Activated CD8-positive, alpha-beta memory T cell treated with anti-CD3 and anti-CD28 coated beads for 4 hours (primary cell): ENCODE data around the gene SLC45A3.

ENCODE experiments used
- DNase-seq, 2 donors: peaks; one replicate each; pipeline ENCODE4 v3.0.0-alpha.2; 2020; ENCODE audit warnings: low read depth in 2 of 2

The SLC45A3 gene

DNA sequence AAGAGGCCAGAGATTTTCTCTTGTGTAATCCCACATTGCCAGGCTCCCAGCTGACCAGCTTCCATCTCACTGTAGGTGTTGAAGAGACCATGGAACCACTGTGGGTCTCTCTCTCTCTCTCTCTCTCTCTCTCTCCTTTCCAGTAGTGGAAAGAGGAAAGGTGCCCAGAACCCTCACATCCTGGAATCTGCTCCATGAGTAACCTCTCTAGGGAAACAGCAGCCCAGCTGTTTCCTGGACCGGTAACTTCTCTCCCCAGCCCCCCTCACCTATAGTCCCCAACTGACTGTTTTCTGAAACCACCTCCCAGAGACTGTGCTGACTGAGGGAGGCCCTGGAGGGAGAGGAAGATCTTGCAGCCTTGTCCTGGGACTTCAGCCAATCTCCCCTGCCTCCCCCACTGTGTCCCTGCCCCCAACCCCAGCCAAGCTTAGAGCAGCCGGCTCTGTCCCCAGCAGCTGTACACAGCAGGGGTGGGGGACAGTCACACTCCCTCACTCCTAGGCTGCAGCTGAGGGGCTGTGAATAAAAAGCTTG lies 20.6 kb upstream of the SLC45A3 start:
- no peak for DNase-seq

GRCh38 chr1:205699416-205699815 lies 19.1 kb upstream of the SLC45A3 start:
- DNase-seq: no peak

DNA sequence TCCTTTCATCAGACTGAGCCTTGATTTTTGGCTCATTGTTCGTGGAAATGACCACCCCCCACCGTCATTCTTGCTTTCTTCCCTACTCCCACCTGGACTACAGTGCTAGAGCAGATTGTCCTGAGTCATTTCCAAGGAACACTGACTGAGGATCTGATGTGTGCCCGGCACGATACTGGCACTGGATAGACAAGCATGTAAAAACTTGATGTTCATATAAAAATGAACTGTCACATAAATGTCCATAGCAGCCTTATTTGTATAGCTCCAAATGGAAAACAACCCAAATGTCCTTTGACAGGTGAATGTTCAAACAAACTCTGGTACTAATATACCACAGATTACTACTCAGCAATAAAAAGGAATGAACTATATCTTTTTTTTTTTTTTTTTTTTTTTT lies 18.6 kb upstream of the SLC45A3 start:
- DNase-seq: no peak

- no peak for DNase-seq
These were observed 13.2 kb upstream of the SLC45A3 start for GRCh38 chr1:205693421-205693991.

- no peak for DNase-seq
These were observed 12.1 kb upstream of the SLC45A3 start for GRCh38 chr1:205692423-205692822.

DNA sequence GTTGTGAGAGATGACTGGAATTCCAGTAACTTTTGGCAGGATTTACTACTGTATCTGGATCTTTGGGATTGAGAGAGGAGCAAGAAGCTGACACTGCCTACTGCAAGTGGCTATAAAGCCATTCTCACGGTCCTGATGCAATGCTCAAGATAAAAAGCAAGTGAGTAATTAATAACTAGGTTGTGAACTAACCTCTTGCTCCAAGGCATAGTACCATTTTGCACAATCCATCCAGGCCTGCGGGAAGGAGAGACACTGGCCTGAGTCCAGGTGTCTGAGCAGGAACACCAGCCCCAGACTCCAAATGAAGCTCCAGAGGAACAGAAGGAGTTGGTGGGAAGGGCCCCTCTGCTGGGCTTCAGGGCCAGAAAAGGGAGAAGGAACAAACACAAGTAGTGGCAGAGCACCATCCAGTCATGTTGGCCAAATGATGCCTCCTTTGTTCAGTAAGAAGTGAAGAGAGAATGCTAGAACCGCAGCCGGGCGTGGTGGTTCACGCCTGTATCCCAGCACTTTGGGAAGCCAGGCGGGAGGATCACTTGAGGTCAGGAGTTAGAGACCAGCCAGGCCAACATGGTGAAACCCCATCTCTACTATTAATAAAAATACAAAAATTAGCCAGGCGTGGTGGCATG lies 9.9 kb upstream of the SLC45A3 start:
- DNase-seq: no peak

GRCh38 chr1:205689479-205689878 lies 9.2 kb upstream of the SLC45A3 start:
- DNase-seq: no peak

GRCh38 chr1:205688171-205689080 lies 8.1 kb upstream of the SLC45A3 start:
- DNase-seq: no peak

DNA sequence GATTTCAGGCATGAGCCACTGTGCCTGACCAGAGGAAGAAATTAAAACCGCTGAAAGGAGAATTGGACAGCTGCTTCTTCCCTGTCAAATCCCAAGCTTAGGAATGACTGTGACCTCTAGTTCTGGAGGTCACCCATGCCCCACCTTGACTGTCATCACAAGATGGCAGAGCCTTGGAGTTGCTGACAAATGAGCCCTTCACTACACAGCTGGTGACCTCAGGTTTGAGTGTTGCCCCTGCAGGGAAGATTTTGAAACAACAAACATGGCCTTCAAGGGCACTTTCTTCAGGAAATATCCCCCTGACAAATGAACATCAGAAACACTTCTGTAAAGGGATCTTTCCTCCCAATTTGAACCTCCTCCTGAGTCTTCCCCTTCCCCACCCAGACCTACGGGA lies 6.9 kb upstream of the SLC45A3 start:
- DNase-seq: no peak

DNA sequence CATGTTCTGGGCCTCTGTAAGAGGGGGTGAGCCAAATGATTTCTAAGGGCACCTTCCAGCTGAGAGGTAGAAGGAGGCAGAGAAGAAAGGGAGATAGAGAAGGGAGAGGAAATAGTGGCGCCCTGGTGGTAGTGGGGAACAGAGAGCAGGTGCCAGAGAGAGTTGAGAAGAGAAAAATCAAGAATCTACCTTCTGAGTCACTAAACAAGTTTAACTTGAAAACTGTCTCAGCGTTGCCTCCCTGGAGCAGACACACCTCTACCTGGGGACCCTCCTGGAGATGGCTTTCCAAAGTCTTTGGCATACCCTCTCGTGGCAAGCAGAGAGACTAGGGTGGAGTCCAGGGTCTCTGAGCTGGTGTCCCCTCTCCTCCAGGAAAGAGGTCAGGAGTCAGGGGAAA lies 1.1 kb upstream of the SLC45A3 start:
- DNase-seq: no peak

DNA sequence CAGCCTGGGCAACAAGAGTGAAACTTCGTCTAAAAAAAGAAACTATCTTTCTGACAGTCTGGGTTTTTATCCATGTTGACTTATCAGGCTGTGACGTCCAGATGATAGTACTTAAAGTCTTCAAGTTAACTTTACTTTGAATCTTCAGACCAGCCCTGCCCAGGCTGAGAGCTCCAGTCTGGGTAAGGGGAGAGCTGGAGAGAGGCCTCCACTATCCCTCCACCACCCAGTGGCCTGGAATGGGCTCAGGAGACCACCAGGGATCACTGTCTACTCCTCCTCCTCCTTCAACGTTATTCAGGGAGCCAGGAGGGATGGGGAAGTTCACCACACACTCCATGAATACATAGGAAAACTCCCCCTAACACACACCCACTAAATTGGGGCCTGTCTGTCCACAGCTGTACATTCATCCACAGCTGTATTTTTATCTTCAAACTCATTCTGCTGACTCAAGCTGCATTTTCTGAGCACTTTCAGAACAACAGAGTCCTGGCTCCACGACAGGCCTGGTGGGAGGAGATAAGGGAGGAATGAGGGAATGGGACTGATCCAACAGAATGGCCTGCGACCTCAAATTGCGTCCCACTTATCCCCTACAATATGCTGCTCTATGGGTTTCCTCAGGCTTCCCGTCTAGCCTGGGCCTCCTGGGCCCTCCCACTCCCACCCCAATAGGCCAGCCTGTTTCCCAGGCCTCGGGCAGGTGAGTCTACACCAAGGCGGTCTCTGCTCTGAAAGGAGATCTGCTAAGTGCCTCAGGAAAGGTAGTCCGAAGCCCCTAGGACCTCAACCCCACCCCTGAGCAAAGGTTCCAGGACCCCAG lies 1.8 kb downstream of the SLC45A3 start:
- DNase-seq: no peak

DNA sequence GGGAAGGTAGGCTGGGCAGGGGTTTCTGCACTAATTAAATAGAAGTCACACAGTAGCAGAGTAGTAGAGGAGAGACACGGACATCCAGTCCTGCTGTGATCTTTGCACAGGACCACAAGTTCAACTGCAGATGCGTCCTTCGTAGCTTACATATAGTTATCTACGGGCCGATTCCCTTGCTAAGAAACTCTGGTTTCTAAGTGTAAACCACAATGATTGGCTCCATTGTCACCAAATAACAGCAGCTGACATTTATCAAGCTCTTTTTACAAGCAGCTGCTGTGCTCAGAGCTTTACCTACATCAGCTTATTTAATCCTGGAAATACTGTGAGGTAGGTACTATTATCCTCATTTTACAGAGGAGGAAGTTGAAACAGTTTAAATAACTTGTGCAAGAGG lies 3.1 kb downstream of the SLC45A3 start:
- DNase-seq: no peak

DNA sequence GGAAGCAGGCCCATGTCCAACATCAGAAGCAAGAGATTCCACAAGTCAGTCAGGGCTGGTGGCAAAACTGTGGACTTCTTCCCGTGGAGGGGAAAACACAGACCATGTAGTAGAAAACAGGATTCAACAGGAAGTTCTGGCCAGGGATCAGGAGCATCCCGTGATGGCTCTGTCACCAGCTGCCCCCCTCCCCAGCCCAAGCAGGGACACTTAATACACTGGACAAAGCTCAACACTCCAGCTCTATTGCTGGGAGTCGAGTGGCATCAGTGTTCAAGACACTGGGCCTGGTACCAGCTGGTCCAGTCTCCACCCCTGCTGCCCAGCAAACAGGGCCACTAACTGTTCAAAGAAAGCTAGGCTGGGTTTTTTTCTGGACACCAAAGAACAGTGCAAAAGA lies 3.7 kb downstream of the SLC45A3 start:
- DNase-seq: no peak

DNA sequence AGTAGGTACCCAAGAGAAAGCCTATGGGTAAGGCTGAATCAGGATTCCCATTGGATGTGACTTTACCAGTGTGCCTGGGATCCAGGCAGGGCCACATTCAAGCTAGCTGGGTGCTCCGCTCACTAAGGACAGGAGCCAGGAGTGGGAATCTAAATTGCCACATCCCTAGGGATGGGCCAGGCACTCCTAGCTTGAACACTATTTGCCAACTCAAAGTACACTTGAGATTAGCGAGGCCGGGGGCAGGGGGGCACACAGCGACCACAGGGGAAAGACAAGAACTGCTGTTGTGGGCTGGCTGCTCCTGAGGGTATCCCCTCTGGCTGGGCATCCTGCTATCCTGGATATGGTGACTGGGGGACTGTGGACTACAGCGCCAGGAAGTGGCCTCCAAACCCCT lies 4.3 kb downstream of the SLC45A3 start:
- DNase-seq: no peak

DNA sequence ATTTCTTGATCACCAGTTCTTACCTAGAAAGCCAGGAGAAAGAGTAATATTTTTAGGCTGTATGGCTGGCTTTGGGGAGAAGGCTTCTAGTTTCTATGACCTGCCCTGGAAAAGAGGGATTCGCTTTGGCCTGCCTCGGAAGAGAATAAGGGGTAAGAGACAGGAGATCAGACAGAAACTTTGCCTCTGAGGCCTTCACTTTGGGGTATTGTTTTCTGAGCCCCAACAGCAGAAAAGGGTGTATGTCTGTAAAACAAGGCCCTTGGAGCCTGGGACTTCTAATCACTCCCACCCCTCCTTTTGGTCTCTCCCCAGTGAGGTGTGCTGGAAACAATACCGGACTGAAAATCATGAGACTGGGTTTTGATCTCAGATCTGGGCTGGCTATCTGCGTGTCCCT lies 5.1 kb downstream of the SLC45A3 start:
- no peak for DNase-seq

DNA sequence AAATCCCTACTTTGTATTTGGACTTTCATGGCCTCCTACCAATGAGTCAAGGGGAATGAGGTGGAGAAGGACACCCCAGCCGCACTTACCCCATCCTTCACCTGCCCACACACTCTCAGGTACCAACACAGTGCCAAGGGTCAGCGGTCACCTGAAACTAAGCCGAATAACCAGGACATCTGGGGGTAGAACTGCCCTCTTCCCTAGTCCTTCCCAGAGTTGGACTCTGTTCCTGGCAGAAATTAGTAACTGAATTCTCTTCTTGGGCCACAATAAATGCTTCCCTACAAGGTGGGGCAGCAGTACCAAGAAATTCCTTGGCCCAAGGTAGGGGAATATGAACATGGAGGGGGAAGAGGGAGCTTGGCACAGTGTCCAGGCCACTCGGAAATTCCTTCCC lies 7.3 kb downstream of the SLC45A3 start:
- no peak for DNase-seq

DNA sequence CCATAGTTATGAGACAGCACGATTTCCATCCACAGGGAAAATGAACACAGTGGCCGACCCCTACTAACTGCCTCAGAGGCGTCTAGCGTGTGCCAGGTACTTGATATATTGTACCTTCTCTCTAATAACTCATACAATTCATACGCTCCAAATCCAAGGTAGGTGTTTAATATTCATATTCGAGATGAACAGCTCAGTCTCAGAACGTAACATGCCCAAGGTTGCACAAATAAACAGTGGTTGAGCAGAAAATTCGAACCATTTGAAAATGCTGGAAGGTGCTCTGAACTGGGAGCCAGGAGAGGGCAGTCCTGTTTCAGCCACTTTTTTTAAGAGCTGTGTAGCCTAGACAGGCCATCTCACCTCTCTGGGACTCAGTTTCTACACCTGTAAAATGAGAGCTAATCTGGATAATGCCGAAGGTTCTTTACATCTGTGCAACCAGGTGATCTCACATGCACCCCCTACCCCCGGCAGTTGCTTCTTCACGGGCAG lies 7.9 kb downstream of the SLC45A3 start:
- DNase-seq: no peak

DNA sequence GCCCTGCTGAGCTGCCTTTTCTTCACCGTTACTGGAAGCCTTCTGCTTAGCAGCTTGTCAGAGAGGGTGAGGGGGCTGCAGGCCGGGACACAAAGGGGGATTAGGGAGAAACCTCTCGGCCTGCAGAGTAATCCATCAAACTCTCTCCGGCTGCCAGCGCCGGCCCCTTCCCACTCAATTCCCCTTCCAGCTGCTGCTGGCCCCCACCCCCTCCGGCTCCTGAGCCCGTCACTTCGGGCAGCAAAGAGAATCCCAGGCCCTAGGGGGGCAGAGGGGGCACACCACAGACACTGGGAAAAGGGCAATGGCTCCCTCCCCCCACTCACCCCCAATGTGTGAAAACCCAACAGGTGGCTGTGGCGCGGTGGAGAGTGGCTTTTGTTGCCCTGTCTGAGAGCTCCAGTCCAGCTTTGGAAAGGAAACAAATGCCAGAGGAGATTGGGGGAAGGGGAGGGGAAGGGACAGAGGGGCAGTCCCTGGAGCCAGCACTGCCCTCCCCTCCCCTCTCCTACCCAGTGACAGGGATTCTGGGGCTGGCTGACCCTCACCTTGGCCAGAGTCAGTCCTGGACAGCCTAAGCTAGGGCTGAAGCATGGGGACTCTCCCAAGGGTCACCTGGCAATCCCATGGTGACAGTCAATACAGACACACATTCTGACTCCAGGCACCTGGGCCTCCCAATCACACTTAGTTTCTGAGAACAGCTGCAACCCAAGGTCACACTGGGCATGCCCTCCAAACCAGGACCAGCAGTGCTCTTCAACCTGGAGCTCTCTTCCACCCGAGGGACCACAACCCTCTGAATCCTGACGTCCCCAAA lies 9.5 kb downstream of the SLC45A3 start:
- no peak for DNase-seq

- DNase-seq: no peak
These were observed 10.2 kb downstream of the SLC45A3 start for GRCh38 chr1:205670150-205670446.

- DNase-seq: no peak
These were observed 10.8 kb downstream of the SLC45A3 start for GRCh38 chr1:205669341-205670149.
